Ovary (tissue), 9 donors: ENCODE results near the gene AVEN. TPM values are rescaled to one million over a fixed set of nuclear protein-coding genes. Genes with fewer than 3 reads are reported as not detected.

ENCODE experiments used
- DNase-seq, 5 donors: peaks; one replicate each; pipeline ENCODE4 v3.0.0-alpha.2; 2019 to 2020
- H3K27ac ChIP-seq, 2 donors: fragments of 200-600 bp; one replicate each; pipeline versions ENCODE4 v1.5.1 to v1.8.0; 2019 to 2022
- H3K27me3 ChIP-seq: fragments of 200-600 bp; one replicate; pipeline ENCODE4 v1.8.0; 2022
- H3K36me3 ChIP-seq: fragments of 200-600 bp; sonication (generic); one replicate; pipeline ENCODE4 v1.5.1; 2019
- H3K4me1 ChIP-seq: one replicate; pipeline ENCODE4 v1.8.1; 2013; ENCODE audit warnings: mild to moderate bottlenecking, moderate library complexity; ENCODE audit not compliant: insufficient read depth
- H3K4me3 ChIP-seq: fragments of 200-600 bp; sonication (generic); one replicate; pipeline ENCODE4 v1.5.1; 2017
- H3K9me3 ChIP-seq, 2 donors: fragments of 200-600 bp in 1 of 2; sonication (generic) in 1 of 2; one replicate each; pipeline versions ENCODE4 v1.5.1 to v1.8.1; 2013 to 2019; ENCODE audit warnings: mild to moderate bottlenecking in 1 of 2, moderate library complexity in 1 of 2
- EP300 ChIP-seq: sonication (generic); formaldehyde crosslinking; IDR thresholded peaks from one replicate; pipeline ENCODE4 v1.6.1; 2017; ENCODE audit warnings: antibody characterized with exemption
- POLR2A ChIP-seq: fragments of 450-650 bp; IDR thresholded peaks from one replicate; pipeline ENCODE4 v1.6.1; 2017; ENCODE audit warnings: antibody characterized with exemption, mild to moderate bottlenecking, moderate library complexity
- WGBS, 3 donors: extraction: QIAGEN DNeasy Blood & Tissue Kit in 1 of 3; methylation state at CpG; one replicate each; pipeline versions ENCODE4 v1.1.5 to v1.1.7; 2013 to 2017; 5-methylcytosine and 5-hydroxymethylcytosine counted together
- intact Hi-C, 4 donors: fragments of 100-400 bp; cut with DNase I; formaldehyde crosslinking; loops; one replicate each; pipeline versions ENCODE4 v1.11.0 to v1.15.1; 2022 to 2023
- polyA plus RNA-seq, 2 donors: library from polyadenylated mRNA; stranded (reverse); fragments of 200-250 nt in 1 of 2; fragments of 350-450 nt in 1 of 2; fragmentation: Illumina TruSeq in 1 of 2; extraction: RNeasy Lipid Tissue Mini Kit (QIAGEN cat#74804) in 1 of 2; gene quantifications; one replicate each; pipeline ENCODE4 v1.2.3, GENCODE V29; 2013 to 2014
- total RNA-seq, 7 donors: library from RNA; depleted of rRNA in 2 of 7; stranded (reverse); fragments of >200 nt in 2 of 7; fragmentation: NEBNext Ultra II Directional in 3 of 7; extraction: Animal tissue kit (Norgen Biotek cat#: 25700) in 3 of 7; gene quantifications; one replicate each; pipeline versions ENCODE4 v1.1.0 to v1.2.4, GENCODE V29; 2016 to 2023
- TF ChIP-seq, protein P1 (sequence below), 3 donors: fragments of 450-650 bp in 2 of 3; fragments of 200-600 bp in 1 of 3; IDR thresholded peaks; one replicate each; pipeline versions ENCODE4 v1.5.1 to v1.8.0; 2016 to 2022; ENCODE audit warnings: antibody characterized with exemption in 3 of 3, mild to moderate bottlenecking in 1 of 3
- donor health status: DM: no; HTN: no; CAD: no; lungs with moderate emphysema.
- donor health status: DM: no; HTN: no; CAD: no.
- donor health status: Bipolar disorder and iron deficiency.
- donor health status: DM: yes; HTN: yes; CAD: no.
- donor health status: DM: no; HTN: no; CAD: no.
- donor health status: DM: yes; HTN: yes; CAD: no.

AVEN gene
- total and polyA plus RNA-seq, 9 donors, result 9.0 to 20.9 (median 11.5) TPM

DNA sequence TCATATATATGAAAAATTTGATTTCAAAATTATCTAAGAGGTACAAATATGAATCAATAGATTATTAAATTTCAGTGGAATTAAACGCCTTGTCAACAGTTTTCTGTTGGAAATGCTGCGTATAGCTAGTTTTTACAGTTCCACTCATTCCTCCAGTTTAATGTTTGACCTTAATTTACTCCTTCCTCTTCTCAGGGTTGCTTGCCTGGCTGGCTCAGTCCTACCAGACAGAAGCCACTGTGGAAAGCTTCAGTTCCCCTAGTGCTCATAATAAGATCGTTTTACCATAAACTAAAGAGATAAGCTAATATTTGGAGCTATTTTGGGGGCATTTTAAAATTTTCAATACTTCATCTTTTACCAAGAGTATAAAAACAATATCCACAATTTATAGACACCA is 39.9 kb upstream of the AVEN start:
- no peaks in the 10 kb centered on the region for H3K9me3 ChIP-seq
- DNase-seq, result no peak
- no peaks in the 10 kb centered on the region for H3K4me1 ChIP-seq
- intact Hi-C loops, result no loop called here
- no peak for TF ChIP-seq EP300
- TF ChIP-seq, protein P1, sequence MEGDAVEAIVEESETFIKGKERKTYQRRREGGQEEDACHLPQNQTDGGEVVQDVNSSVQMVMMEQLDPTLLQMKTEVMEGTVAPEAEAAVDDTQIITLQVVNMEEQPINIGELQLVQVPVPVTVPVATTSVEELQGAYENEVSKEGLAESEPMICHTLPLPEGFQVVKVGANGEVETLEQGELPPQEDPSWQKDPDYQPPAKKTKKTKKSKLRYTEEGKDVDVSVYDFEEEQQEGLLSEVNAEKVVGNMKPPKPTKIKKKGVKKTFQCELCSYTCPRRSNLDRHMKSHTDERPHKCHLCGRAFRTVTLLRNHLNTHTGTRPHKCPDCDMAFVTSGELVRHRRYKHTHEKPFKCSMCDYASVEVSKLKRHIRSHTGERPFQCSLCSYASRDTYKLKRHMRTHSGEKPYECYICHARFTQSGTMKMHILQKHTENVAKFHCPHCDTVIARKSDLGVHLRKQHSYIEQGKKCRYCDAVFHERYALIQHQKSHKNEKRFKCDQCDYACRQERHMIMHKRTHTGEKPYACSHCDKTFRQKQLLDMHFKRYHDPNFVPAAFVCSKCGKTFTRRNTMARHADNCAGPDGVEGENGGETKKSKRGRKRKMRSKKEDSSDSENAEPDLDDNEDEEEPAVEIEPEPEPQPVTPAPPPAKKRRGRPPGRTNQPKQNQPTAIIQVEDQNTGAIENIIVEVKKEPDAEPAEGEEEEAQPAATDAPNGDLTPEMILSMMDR (IDR thresholded peaks at IDR 0.05), result no peak
- TF ChIP-seq POLR2A, result no peak
- H3K36me3 ChIP-seq, result no peaks in the 10 kb centered on the region
- H3K4me3 ChIP-seq, result no peak overlapping the region
- no peaks in the 10 kb centered on the region for H3K27me3 ChIP-seq
- H3K27ac ChIP-seq, result no peak overlapping the region
- 77 to 82% (median 79%) methylated on average over 3 of the region's 3 CpGs for WGBS, 3 donors

DNA sequence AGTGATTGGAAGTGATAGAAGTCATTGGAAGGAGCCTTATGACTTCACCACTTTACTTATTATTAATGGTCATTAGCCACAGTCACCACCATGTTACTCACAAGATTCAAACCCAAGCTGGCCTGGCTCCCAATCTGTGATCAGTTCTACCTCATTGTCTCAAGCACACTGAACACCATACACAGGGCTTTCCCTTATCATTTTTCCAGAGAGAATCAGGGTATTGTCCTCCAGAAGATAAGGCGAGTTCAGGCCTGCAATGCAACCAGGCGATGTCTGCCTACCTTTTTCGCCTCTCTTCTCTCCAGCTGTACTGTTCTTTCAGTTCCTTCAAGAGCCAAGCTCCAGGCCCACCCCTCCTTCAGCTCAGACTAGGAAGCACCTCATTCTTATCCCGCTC is 37.8 kb upstream of the AVEN start:
- H3K9me3 ChIP-seq, result no peaks in the 10 kb centered on the region
- H3K4me3 ChIP-seq, result no peak overlapping the region
- no peaks in the 10 kb centered on the region for H3K27me3 ChIP-seq
- no peak for DNase-seq
- H3K4me1 ChIP-seq, result no peaks in the 10 kb centered on the region
- 96 to 97% (median 97%) methylated on average over 4 of the region's 4 CpGs for WGBS, 3 donors
- H3K36me3 ChIP-seq, result no peaks in the 10 kb centered on the region
- TF ChIP-seq, protein P1 (IDR thresholded peaks at IDR 0.05), result no peak
- no peak for TF ChIP-seq POLR2A
- TF ChIP-seq EP300, result no peak
- intact Hi-C loops, result no loop called here
- no peak overlapping the region for H3K27ac ChIP-seq

DNA sequence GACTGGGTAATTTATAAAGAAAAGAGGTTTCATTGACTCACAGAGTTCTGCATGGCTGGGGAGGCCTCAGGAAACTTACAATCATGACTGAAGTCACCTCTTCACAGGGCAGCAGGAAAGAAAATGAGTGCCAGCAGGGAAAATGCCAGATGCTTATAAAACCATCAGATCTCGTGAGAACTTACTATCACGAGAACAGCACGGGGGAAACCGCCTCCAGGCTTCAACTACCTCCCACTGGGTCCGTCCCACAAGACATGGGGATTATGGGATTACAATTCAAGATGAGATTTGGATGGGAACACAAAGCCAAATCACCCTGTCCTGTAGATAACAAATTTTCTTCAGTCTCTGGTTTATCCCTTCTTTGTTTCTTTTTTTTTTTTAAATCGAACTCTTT is 31.0 kb upstream of the AVEN start:
- intact Hi-C loops, result no loop called here
- WGBS, 3 donors, result 66 to 78% (median 75%) methylated on average over 6 of the region's 6 CpGs
- TF ChIP-seq, protein P1 (IDR thresholded peaks at IDR 0.05), result no peak
- TF ChIP-seq POLR2A (no peak), EP300 (no peak)
- no peaks in the 10 kb centered on the region for H3K27me3 ChIP-seq
- no peaks in the 10 kb centered on the region for H3K4me1 ChIP-seq
- H3K9me3 ChIP-seq, result no peaks in the 10 kb centered on the region
- H3K36me3 ChIP-seq, result no peaks in the 10 kb centered on the region
- no peak overlapping the region for H3K27ac ChIP-seq
- DNase-seq, result no peak
- no peak overlapping the region for H3K4me3 ChIP-seq

DNA sequence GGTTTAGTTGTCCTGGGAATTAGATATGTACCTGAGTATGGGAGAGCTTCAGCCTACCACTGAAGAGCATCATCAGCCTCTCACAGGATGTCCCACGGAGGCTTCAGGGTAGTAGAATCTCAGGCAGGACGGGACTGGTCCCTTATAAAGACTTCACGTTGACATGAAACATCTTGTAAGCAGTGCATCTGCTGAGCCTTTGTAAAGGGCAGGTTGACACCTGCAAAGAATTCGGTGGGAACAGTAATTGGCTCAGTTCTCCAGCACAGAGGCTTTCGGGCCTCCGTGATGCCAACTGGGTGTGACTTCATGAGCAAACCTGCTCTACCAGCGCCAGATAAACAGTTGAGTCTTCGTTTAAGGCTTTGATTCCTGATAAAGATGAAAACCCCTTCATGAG is 26.9 kb upstream of the AVEN start:
- 82 to 89% (median 83%) methylated on average over 8 of the region's 8 CpGs for WGBS, 3 donors
- DNase-seq, result no peak
- Histone ChIP-seq H3K9me3 (no peaks in the 10 kb centered on the region), H3K4me1 (no peaks in the 10 kb centered on the region), H3K4me3 (no peak overlapping the region), H3K36me3 (no peaks in the 10 kb centered on the region), H3K27ac (no peak overlapping the region), H3K27me3 (no peaks in the 10 kb centered on the region)
- intact Hi-C loops, result loop anchor here in 2 of 4 donors (10.0 kb wide), 2 partner anchors 139 to 149 kb away; partner anchors contain the start of gene KATNBL1 (in 1 of the 2)
- TF ChIP-seq EP300 (no peak), POLR2A (no peak)
- TF ChIP-seq, protein P1 (IDR thresholded peaks at IDR 0.05), result no peak
